A172 (cell line): ENCODE measurements around the gene PXDN. TPM values are rescaled to one million over a fixed set of nuclear protein-coding genes. Genes with fewer than 3 reads are reported as not detected.

ENCODE experiments used
- DNase-seq: peaks from one replicate; pipeline ENCODE4 v3.0.0-alpha.2; 2015; ENCODE audit warnings: low spot score
- total RNA-seq: library from RNA; depleted of rRNA; stranded (reverse); fragments of >200 nt; shearing (Covaris generic); gene quantifications from 2 replicates; pipeline ENCODE4 v1.2.3, GENCODE V29; 2014

Gene PXDN
- total RNA-seq, 1 experiment from 2014 or later, result 124 TPM

GRCh38 chr2:1649103-1650084 lies 94.9 kb downstream of the PXDN start:
- DNase-seq, result no peak

- no peak for DNase-seq
These were observed 95.8 kb downstream of the PXDN start for GRCh38 chr2:1648241-1649102.

DNA sequence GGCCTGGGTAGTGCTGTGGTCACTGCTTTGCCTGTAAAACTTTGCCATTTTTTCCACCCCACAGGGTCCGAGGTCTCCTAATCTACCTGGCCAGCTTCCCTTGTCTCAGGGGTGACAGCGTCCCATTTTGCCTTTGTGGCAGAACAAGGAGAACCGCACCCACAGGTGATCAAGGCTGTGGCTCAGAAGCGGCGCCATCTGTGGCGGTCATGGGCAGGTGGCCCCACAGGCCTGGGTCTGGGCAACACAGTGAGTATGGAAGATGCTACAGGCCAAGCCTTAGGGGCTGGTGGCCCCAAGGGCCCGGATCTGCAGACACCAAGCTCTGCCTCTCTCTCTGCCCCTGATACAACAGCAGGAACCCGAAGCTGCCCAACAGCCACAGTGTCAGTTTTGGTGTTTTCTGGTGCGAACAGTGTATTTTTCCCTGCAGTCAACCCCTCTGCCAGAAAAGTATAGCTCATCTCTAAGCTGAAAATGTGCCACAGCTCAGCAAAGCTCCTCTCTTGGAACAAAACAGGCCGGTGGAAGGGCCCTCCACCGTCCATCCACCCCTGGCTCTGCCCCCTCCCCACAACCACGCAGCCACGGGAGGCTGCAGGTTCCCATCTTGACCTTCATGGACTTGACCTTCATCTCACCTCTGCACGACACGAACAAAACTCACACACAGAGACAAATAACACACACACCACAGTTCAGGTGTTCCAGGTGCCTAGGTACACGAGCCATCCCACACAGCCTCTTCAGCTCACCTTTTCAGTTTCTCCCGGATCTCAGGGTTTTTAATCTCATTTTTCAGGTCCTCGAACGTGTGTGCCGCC lies 96.7 kb downstream of the PXDN start:
- DNase-seq, result no peak

GRCh38 chr2:1645761-1646476 lies 98.4 kb downstream of the PXDN start:
- DNase-seq, result no peak

DNA sequence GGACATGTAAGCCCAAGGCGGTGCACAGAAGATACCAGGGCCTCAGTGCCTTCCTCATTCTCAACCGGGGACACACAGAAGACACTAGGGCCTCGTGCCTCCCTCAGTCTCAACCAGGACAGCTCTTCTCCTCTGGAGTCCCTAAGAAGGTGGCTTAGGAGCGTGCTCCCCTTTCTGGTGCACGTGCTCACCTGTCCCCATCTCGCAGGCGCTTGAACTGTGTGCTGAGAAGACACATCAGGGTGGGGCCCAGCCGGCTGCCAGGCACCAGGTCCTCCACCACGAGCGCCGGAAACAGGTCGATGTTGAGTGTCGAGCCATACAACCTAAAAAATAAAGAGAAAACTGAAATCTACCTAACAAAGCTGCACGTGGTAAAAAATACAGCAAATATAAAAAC lies 99.9 kb downstream of the PXDN start:
- DNase-seq, result no peak

DNA sequence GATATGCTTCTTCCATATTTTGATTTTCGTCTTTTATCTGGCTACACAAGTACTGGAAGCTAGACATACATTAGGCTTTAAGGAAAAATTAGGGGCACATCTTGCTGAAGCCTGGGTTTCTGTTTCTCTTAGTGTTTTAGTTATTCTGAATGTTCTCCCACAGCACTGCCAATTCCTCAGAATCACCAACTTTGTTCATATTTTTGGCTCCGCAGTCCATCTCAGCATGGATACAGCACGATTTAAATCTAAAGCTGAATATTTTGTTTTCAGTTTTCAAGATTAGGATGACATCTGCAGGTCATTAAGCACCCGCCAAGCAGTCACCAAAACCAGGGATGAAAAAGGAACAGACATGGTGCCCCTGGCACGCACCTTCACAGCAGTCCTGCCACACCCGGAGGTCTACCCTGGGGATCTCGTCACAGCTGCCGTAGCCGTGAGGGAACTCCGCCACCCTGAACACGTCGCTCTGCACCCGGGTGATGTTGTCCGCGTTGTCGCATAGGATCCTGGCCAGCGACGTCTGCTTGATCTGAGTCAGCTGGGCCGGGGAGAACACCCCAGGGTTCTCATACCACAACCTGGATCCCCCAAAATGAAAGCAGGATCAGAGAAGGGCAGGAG lies 101.2 kb downstream of the PXDN start:
- DNase-seq, result no peak

DNA sequence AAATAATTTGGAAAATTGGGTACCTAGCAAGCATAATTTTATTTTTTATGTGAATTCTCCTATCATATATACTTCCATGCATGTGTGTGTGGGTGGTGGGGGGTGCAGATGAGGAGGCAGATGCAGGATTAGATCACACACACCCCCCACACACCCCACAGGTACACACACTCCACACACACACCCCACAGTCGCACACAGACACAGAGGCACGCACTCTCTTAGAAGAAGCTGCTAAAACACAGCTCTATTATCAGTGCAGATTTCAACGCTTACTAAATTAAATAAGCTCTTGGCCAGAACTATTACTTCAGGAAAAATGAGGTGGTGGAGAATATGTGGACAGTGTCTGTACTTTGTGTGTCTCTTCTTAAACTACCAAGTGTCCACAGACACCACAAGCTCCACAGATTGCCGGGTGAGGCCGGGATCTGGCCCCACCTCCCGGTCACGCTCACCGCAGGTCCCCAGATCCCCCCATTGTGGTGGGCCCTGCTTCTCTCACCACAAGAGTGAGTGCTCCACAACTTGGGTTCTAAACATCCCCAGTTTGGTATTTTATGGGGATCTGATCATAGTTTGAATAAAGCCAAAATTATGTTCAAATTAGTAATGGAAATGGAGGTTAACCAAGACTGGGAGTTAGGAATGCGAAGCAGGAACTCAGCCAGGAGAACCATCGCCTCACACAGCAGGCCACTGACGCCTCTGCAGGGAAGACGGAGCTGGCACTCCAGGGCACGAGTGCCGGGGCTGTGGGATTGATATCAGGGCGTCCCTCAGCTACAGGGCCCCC lies 102.1 kb downstream of the PXDN start:
- peak; percentile 18 for DNase-seq

GRCh38 chr2:1641523-1641922 lies 102.8 kb downstream of the PXDN start:
- DNase-seq, result no peak

- no peak for DNase-seq
These were observed 103.8 kb downstream of the PXDN start for GRCh38 chr2:1640301-1641135.

DNA sequence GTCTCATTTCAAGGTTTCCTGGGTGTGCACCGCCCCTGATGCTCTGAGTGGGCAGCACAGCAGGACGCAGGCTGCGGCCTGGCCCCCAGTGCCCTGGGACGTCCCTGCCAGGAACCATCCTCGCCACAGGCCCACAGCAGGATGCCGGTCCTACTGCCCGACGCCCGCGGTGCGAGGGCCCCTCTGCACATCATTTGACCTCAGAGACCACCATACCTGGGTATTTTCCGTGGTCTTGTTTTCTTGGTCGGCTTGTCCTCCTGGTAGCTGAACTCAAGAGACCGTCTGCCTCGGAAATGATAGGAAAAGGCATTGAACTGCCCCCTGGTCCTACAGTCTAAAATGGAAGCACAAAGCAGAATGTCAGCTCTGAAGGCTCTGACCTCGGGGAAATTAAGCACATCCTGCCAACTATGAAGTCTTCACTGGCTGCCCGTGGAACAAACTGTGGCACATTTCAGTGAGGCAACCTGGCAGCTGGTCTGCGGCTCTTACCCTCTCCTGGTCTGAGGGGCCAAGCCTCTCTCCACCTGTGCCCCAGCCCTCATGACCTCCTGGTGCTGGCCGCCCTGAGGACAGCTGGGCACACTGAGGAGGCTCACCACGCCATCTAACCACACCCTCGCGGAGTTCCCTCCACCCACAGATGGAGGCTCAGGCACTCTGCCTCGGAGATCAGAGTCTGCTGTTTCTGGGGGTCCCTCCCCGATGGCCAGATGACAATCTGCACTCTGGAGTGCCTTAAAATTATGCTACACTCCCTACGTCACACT lies 105.0 kb downstream of the PXDN start:
- no peak for DNase-seq

GRCh38 chr2:1638281-1638860 lies 105.9 kb downstream of the PXDN start:
- DNase-seq, result peak; percentile 38

- no peak for DNase-seq
These were observed 107.4 kb downstream of the PXDN start for GRCh38 chr2:1636791-1637415.

DNA sequence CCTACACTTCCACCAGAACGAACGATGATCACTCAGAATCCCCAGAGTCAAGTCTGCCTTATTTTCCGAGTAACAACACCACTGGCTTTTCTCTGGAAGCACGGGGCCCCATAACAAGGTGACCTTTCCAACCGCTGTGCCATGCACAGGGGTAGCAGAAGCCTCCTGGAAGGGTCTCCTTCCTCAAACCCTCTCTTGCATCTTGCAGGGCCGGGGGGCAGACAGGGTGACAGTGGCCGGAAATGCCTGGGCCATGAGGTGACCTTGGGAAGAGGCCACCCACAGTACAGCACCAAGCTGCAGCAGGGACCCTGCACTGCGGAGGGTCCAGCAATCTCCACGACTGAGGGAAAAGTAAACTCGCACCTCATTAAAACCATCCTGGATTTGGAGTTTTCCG lies 108.5 kb downstream of the PXDN start:
- no peak for DNase-seq

GRCh38 chr2:1634681-1635341 lies 109.5 kb downstream of the PXDN start:
- no peak for DNase-seq

GRCh38 chr2:1633936-1634587 lies 110.3 kb downstream of the PXDN start:
- DNase-seq, result no peak

GRCh38 chr2:1633092-1633671 lies 111.1 kb downstream of the PXDN start:
- no peak for DNase-seq
